Measurements from ENCODE around the gene SLC52A3. TPM values are rescaled to one million over a fixed set of nuclear protein-coding genes. Genes with fewer than 3 reads are reported as not detected.
A peak's percentile ranks its signal among the peaks of the same experiment; 100 is the strongest.

SLC52A3 gene
- total RNA-seq, 1 experiment from 2014 or later, result 7.7 TPM

- ChIA-PET POLR2A (interaction anchor here (0.6 kb wide), 1 partner anchor 178 kb away, joined by 3 read pairs; no protein-coding TSS in a partner anchor), CTCF (interaction anchor here (1.2 kb wide), 1 partner anchor 14 kb away, joined by 5 read pairs; no protein-coding TSS in a partner anchor)
- ATAC-seq, result no peak
- Mint-ChIP-seq H3K36me3 (peaks cover 3% of the 10 kb centered on the region; the same call in 1 of the 2 replicates), H3K27me3 (ENCODE audit: low read depth) (peaks cover 28% of the 10 kb centered on the region), H3K4me1 (peaks cover 9% of the 10 kb centered on the region), H3K4me3 (no peak overlapping the region), H3K9me3 (peaks cover 7% of the 10 kb centered on the region), H3K27ac (no peak overlapping the region)
- no peak for TF ChIP-seq ERG (CRISPR knock-in tag; IDR thresholded peaks at IDR 0.05)
- no peak for TF ChIP-seq NFYB (CRISPR knock-in tag; conservative IDR thresholded peaks at IDR 0.05; ENCODE audit: low read depth)
- TF ChIP-seq AFF4 (CRISPR knock-in tag; IDR thresholded peaks at IDR 0.05; ENCODE audit: borderline replicate concordance), result no peak
- TF ChIP-seq FOXP1 (CRISPR knock-in tag; IDR thresholded peaks at IDR 0.05; ENCODE audit: borderline replicate concordance), result no peak
- no peak for TF ChIP-seq ZNF138 (CRISPR knock-in tag; conservative IDR thresholded peaks at IDR 0.05)
- DNase-seq (ENCODE audit: low spot score), result no peak
These were observed 53.8 kb downstream of the SLC52A3 start for GRCh38 chr20:714453-714852.

- no peak overlapping the region for H3K4me3 Mint-ChIP-seq
- no peak overlapping the region for H3K27ac Mint-ChIP-seq
- peaks cover 45% of the 10 kb centered on the region for H3K27me3 Mint-ChIP-seq (ENCODE audit: low read depth)
- peaks cover 26% of the 10 kb centered on the region for H3K4me1 Mint-ChIP-seq
- peaks cover 25% of the 10 kb centered on the region for H3K9me3 Mint-ChIP-seq
- ChIA-PET POLR2A (no interaction called here), CTCF (interaction anchor here (0.5 to 1.4 kb wide), 2 partner anchors 39 to 45 kb away, joined by 3 to 5 read pairs; no protein-coding TSS in a partner anchor)
- TF ChIP-seq OVOL2 (CRISPR knock-in tag; IDR thresholded peaks at IDR 0.05; ENCODE audit: borderline replicate concordance), result no peak
- ATAC-seq (no peak), DNase-seq (ENCODE audit: low spot score) (no peak)
- peaks cover 10% of the 10 kb centered on the region for H3K36me3 Mint-ChIP-seq
These were observed 56.7 kb downstream of the SLC52A3 start for GRCh38 chr20:711576-711975.

- Mint-ChIP-seq H3K27me3 (ENCODE audit: low read depth) (peaks cover 45% of the 10 kb centered on the region), H3K27ac (no peak overlapping the region), H3K9me3 (peaks cover 25% of the 10 kb centered on the region), H3K4me1 (peaks cover 28% of the 10 kb centered on the region), H3K4me3 (peak overlapping the region; percentile 51), H3K36me3 (peaks cover 10% of the 10 kb centered on the region)
- no peak for DNase-seq (ENCODE audit: low spot score)
- no peak for ATAC-seq
- ChIA-PET CTCF (interaction anchor here (1.4 to 1.5 kb wide), 2 partner anchors 44 to 134 kb away, joined by 5 read pairs; no protein-coding TSS in a partner anchor), POLR2A (no interaction called here)
- no peak for TF ChIP-seq ZNF232 (CRISPR knock-in tag; IDR thresholded peaks at IDR 0.05)
- TF ChIP-seq MXD4 (CRISPR knock-in tag; IDR thresholded peaks at IDR 0.05; ENCODE audit: borderline replicate concordance), result no peak
- no peak for TF ChIP-seq ZNF512 (CRISPR knock-in tag; IDR thresholded peaks at IDR 0.05; ENCODE audit: borderline replicate concordance)
- no peak for TF ChIP-seq ATF1 (CRISPR knock-in tag; IDR thresholded peaks at IDR 0.05)
- TF ChIP-seq E2F1 (CRISPR knock-in tag; IDR thresholded peaks at IDR 0.05), result no peak
- TF ChIP-seq ZNF671 (CRISPR knock-in tag; IDR thresholded peaks at IDR 0.05), result no peak
- TF ChIP-seq STAT6 (CRISPR knock-in tag; conservative IDR thresholded peaks at IDR 0.05; ENCODE audit: low read depth), result no peak
- TF ChIP-seq ZNF138 (CRISPR knock-in tag; conservative IDR thresholded peaks at IDR 0.05), result no peak
- TF ChIP-seq FOXK1 (CRISPR knock-in tag; IDR thresholded peaks at IDR 0.05), result no peak
- no peak for TF ChIP-seq NFYB (CRISPR knock-in tag; conservative IDR thresholded peaks at IDR 0.05; ENCODE audit: low read depth)
- no peak for TF ChIP-seq ZBTB21 (CRISPR knock-in tag; IDR thresholded peaks at IDR 0.05; ENCODE audit: borderline replicate concordance)
These were observed 57.4 kb downstream of the SLC52A3 start for GRCh38 chr20:710780-711450.

Measured in WTC11 (cell line).